ENCODE measurements around the gene PSAP. TPM values are rescaled to one million over a fixed set of nuclear protein-coding genes. Genes with fewer than 3 reads are reported as not detected.

Gene PSAP
- polyA plus RNA-seq, 1 donor from 2014 or later = 651 TPM

DNA sequence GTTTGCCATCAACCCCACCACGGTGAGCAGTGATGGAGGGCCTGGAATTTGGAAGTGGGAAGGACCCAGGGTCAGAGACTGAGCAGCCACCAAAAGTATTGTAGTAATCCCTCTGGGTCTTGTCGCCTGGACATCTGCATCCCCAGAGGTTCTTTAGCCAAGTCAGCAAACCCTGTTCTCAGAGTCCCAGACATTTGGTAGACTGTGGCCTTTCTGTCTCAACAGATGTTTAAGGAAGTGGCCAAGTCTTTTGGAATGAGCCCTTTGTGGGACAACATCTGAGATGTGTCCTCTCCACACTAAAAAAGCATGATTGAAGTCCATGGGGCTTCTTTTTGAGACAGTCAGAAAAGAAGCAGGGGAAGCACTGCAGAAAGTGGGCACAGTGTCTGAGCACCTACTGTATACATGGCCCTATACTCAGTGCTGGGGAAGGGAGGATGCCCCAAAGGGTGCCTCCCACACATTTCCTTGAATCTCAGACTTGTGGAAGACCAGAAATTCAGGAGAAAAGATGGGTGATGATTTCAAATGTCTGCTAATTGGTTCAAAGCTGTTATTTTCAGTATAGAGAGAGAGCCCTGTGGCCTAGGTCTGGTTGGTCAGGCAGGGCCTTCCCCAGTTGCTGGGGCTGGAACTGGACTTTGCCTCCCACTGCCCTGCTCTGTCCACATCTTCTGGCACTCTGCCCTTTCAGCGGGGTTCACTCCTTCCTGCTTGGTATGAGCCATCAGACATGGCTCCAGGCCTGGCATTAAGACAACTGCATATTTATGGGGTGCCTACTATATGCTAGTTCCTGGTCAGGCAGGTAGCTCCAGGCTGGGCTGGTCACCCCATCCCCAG lies 51.2 kb downstream of the PSAP start:
- Histone ChIP-seq H3K27me3 (ENCODE audit: insufficient read depth, low read depth, low read length) (no peaks in the 10 kb centered on the region), H3K9me3 (ENCODE audit: low read length) (no peaks in the 10 kb centered on the region), H2AFZ (ENCODE audit: low read depth, low read length) (no peak overlapping the region), H3F3A (ENCODE audit: insufficient read depth, low read length, poor library complexity, severe bottlenecking) (no peaks in the 10 kb centered on the region), H4K20me1 (ENCODE audit: insufficient read depth) (no peaks in the 10 kb centered on the region), H3K4me2 (ENCODE audit: low read length) (no peak overlapping the region), H3K79me2 (replicated peaks; ENCODE audit: insufficient read depth, low read length) (no peaks in the 10 kb centered on the region), H3K9ac (ENCODE audit: low read length) (no peak overlapping the region), H3K4me3 (ENCODE audit: low read length) (no peak overlapping the region), H3K9me2 (ENCODE audit: insufficient read depth, low read length) (no peaks in the 10 kb centered on the region), H3K27ac (ENCODE audit: low read length) (no peak overlapping the region), H3K36me3 (ENCODE audit: insufficient read depth, low read length) (no peaks in the 10 kb centered on the region)
- TF ChIP-seq, protein P1, sequence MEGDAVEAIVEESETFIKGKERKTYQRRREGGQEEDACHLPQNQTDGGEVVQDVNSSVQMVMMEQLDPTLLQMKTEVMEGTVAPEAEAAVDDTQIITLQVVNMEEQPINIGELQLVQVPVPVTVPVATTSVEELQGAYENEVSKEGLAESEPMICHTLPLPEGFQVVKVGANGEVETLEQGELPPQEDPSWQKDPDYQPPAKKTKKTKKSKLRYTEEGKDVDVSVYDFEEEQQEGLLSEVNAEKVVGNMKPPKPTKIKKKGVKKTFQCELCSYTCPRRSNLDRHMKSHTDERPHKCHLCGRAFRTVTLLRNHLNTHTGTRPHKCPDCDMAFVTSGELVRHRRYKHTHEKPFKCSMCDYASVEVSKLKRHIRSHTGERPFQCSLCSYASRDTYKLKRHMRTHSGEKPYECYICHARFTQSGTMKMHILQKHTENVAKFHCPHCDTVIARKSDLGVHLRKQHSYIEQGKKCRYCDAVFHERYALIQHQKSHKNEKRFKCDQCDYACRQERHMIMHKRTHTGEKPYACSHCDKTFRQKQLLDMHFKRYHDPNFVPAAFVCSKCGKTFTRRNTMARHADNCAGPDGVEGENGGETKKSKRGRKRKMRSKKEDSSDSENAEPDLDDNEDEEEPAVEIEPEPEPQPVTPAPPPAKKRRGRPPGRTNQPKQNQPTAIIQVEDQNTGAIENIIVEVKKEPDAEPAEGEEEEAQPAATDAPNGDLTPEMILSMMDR (IDR thresholded peaks at IDR 0.05; ENCODE audit: poor library complexity, severe bottlenecking) = no peak
- TF ChIP-seq POLR2AphosphoS5 (IDR thresholded peaks at IDR 0.05) (no peak), MXI1 (conservative IDR thresholded peaks at IDR 0.05; ENCODE audit: poor library complexity, severe bottlenecking) (no peak), EP300 (conservative IDR thresholded peaks at IDR 0.05; ENCODE audit: poor library complexity, severe bottlenecking) (no peak), TAF1 (IDR thresholded peaks at IDR 0.05; ENCODE audit: low read depth) (no peak), SMC3 (conservative IDR thresholded peaks at IDR 0.05; ENCODE audit: poor library complexity) (no peak), EZH2 (IDR thresholded peaks at IDR 0.05; ENCODE audit: borderline replicate concordance, insufficient read depth, low read length, poor library complexity, severe bottlenecking) (no peak), RAD21 (conservative IDR thresholded peaks at IDR 0.05) (no peak)
- TF ChIP-seq, protein P2, sequence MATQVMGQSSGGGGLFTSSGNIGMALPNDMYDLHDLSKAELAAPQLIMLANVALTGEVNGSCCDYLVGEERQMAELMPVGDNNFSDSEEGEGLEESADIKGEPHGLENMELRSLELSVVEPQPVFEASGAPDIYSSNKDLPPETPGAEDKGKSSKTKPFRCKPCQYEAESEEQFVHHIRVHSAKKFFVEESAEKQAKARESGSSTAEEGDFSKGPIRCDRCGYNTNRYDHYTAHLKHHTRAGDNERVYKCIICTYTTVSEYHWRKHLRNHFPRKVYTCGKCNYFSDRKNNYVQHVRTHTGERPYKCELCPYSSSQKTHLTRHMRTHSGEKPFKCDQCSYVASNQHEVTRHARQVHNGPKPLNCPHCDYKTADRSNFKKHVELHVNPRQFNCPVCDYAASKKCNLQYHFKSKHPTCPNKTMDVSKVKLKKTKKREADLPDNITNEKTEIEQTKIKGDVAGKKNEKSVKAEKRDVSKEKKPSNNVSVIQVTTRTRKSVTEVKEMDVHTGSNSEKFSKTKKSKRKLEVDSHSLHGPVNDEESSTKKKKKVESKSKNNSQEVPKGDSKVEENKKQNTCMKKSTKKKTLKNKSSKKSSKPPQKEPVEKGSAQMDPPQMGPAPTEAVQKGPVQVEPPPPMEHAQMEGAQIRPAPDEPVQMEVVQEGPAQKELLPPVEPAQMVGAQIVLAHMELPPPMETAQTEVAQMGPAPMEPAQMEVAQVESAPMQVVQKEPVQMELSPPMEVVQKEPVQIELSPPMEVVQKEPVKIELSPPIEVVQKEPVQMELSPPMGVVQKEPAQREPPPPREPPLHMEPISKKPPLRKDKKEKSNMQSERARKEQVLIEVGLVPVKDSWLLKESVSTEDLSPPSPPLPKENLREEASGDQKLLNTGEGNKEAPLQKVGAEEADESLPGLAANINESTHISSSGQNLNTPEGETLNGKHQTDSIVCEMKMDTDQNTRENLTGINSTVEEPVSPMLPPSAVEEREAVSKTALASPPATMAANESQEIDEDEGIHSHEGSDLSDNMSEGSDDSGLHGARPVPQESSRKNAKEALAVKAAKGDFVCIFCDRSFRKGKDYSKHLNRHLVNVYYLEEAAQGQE (IDR thresholded peaks at IDR 0.05; ENCODE audit: borderline replicate concordance) = no peak

DNA sequence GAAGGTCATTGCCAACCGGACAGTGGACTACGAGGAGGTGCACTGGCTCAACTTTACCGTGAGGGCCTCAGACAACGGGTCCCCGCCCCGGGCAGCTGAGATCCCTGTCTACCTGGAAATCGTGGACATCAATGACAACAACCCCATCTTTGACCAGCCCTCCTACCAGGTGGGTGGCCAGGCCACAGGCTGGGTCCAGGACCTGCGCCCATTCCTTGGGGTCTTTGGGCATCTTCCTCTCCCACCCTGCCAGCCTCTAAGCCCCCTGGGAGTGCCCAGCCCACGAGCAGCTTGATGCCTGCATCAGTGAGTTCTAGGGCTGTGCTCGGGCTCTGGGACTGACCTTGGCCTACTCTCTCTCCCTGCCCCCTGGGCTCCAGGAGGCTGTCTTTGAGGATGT lies 51.9 kb downstream of the PSAP start:
- H3K27ac ChIP-seq (ENCODE audit: low read length) = no peak overlapping the region
- H2AFZ ChIP-seq (ENCODE audit: low read depth, low read length) = no peak overlapping the region
- no peaks in the 10 kb centered on the region for H3K36me3 ChIP-seq (ENCODE audit: insufficient read depth, low read length)
- no peak overlapping the region for H3K9ac ChIP-seq (ENCODE audit: low read length)
- no peaks in the 10 kb centered on the region for H3K79me2 ChIP-seq (replicated peaks; ENCODE audit: insufficient read depth, low read length)
- no peaks in the 10 kb centered on the region for H4K20me1 ChIP-seq (ENCODE audit: insufficient read depth)
- no peaks in the 10 kb centered on the region for H3K9me2 ChIP-seq (ENCODE audit: insufficient read depth, low read length)
- no peaks in the 10 kb centered on the region for H3K9me3 ChIP-seq (ENCODE audit: low read length)
- H3K27me3 ChIP-seq (ENCODE audit: insufficient read depth, low read depth, low read length) = no peaks in the 10 kb centered on the region
- H3K4me3 ChIP-seq (ENCODE audit: low read length) = no peak overlapping the region
- TF ChIP-seq, protein P2 (IDR thresholded peaks at IDR 0.05; ENCODE audit: borderline replicate concordance) = no peak
- TF ChIP-seq EP300 (conservative IDR thresholded peaks at IDR 0.05; ENCODE audit: poor library complexity, severe bottlenecking) = no peak
- no peak for TF ChIP-seq TAF1 (IDR thresholded peaks at IDR 0.05; ENCODE audit: low read depth)
- TF ChIP-seq, protein P1 (IDR thresholded peaks at IDR 0.05; ENCODE audit: poor library complexity, severe bottlenecking) = no peak
- no peaks in the 10 kb centered on the region for H3F3A ChIP-seq (ENCODE audit: insufficient read depth, low read length, poor library complexity, severe bottlenecking)
- no peak overlapping the region for H3K4me2 ChIP-seq (ENCODE audit: low read length)

Data from neural cell (in vitro differentiated cells).